NCI-H69 (cell line): Measurements from ENCODE around the gene ROPN1L.
A peak's percentile ranks its signal among the peaks of the same experiment; 100 is the strongest.
"Not testable (repeated sequence)": the region's sequence is repeated elsewhere in the genome, so short reads cannot be mapped to it uniquely, and the experiment has no call there.

Experiments used
- DNase-seq: peaks from one replicate; lab custom pipeline; 2025; lab: John Stamatoyannopoulos, UW

Gene ROPN1L

GRCh38 chr5:10478436-10478835 lies 36.8 kb downstream of the ROPN1L start:
- DNase-seq, result no peak

- peak; percentile 95 for DNase-seq
Measured at GRCh38 chr5:10479154-10479721, 37.6 kb downstream of the ROPN1L start.

- DNase-seq, result peak; percentile 33
Measured at GRCh38 chr5:10480237-10480985, 38.7 kb downstream of the ROPN1L start.

GRCh38 chr5:10481241-10481935 lies 39.7 kb downstream of the ROPN1L start:
- peak; percentile 88 for DNase-seq

GRCh38 chr5:10482791-10483530 lies 41.3 kb downstream of the ROPN1L start:
- no peak for DNase-seq

GRCh38 chr5:10484774-10485141 lies 43.1 kb downstream of the ROPN1L start:
- no peak for DNase-seq

GRCh38 chr5:10485142-10485795 lies 43.6 kb downstream of the ROPN1L start:
- peak; percentile 79 for DNase-seq

- DNase-seq, result no peak
Measured at GRCh38 chr5:10485897-10486296, 44.2 kb downstream of the ROPN1L start.

GRCh38 chr5:10486511-10487344 lies 45.0 kb downstream of the ROPN1L start:
- no peak for DNase-seq

GRCh38 chr5:10488144-10488543 lies 46.5 kb downstream of the ROPN1L start:
- DNase-seq, result no peak

GRCh38 chr5:10489810-10490426 lies 48.2 kb downstream of the ROPN1L start:
- no peak for DNase-seq

- peak; percentile 78 for DNase-seq
Measured at GRCh38 chr5:10490927-10491672, 49.4 kb downstream of the ROPN1L start.

- peak; percentile 42 for DNase-seq
Measured at GRCh38 chr5:10491673-10492026, 50.0 kb downstream of the ROPN1L start.

- DNase-seq, result no peak
Measured at GRCh38 chr5:10493884-10494283, 52.2 kb downstream of the ROPN1L start.

GRCh38 chr5:10494497-10494896 lies 52.8 kb downstream of the ROPN1L start:
- not testable (repeated sequence) for DNase-seq

- no peak for DNase-seq
Measured at GRCh38 chr5:10497554-10497953, 55.9 kb downstream of the ROPN1L start.

GRCh38 chr5:10498350-10498749 lies 56.7 kb downstream of the ROPN1L start:
- no peak for DNase-seq

GRCh38 chr5:10499066-10499465 lies 57.4 kb downstream of the ROPN1L start:
- no peak for DNase-seq

- DNase-seq, result no peak
Measured at GRCh38 chr5:10499776-10500175, 58.1 kb downstream of the ROPN1L start.

- no peak for DNase-seq
Measured at GRCh38 chr5:10500669-10501068, 59.0 kb downstream of the ROPN1L start.
